Colon (tissue), 2 donors: ENCODE data around the gene ERBB4.
"Not testable (repeated sequence)": the region's sequence is repeated elsewhere in the genome, so short reads cannot be mapped to it uniquely, and the experiment has no call there.

Source experiments
- FAIRE-seq: peaks from 2 replicates; lab custom pipeline; 2012; peaks lifted over from hg19 to GRCh38; lab: Jason Lieb, UNC
- donor health status: control.
- donor health status: control.

Gene ERBB4

GRCh38 chr2:212223696-212224095 is 314.9 kb downstream of the ERBB4 start:
- FAIRE-seq: no peak

GRCh38 chr2:212213191-212213590 is 325.4 kb downstream of the ERBB4 start:
- FAIRE-seq: no peak

- FAIRE-seq: no peak
Observed at GRCh38 chr2:212208467-212208866, 330.1 kb downstream of the ERBB4 start.

- FAIRE-seq: no peak
Observed at GRCh38 chr2:212197776-212198175, 340.8 kb downstream of the ERBB4 start.

GRCh38 chr2:212195626-212196025 is 343.0 kb downstream of the ERBB4 start:
- no peak for FAIRE-seq

- FAIRE-seq: no peak
Observed at GRCh38 chr2:212194396-212194795, 344.2 kb downstream of the ERBB4 start.

GRCh38 chr2:212193803-212194202 is 344.8 kb downstream of the ERBB4 start:
- no peak for FAIRE-seq

GRCh38 chr2:212193056-212193455 is 345.5 kb downstream of the ERBB4 start:
- no peak for FAIRE-seq

GRCh38 chr2:212191438-212191837 is 347.2 kb downstream of the ERBB4 start:
- FAIRE-seq: not testable (repeated sequence)

GRCh38 chr2:212186166-212186565 is 352.4 kb downstream of the ERBB4 start:
- no peak for FAIRE-seq

GRCh38 chr2:212181646-212182045 is 357.0 kb downstream of the ERBB4 start:
- no peak for FAIRE-seq

GRCh38 chr2:212180408-212181083 is 358.1 kb downstream of the ERBB4 start:
- no peak for FAIRE-seq

GRCh38 chr2:212177724-212178123 is 360.9 kb downstream of the ERBB4 start:
- no peak for FAIRE-seq

- no peak for FAIRE-seq
Observed at GRCh38 chr2:212176151-212176550, 362.5 kb downstream of the ERBB4 start.

- no peak for FAIRE-seq
Observed at GRCh38 chr2:212173756-212174510, 364.7 kb downstream of the ERBB4 start.

- FAIRE-seq: no peak
Observed at GRCh38 chr2:212173331-212173730, 365.3 kb downstream of the ERBB4 start.

- FAIRE-seq: no peak
Observed at GRCh38 chr2:212170382-212170781, 368.2 kb downstream of the ERBB4 start.

- FAIRE-seq: no peak
Observed at GRCh38 chr2:212158081-212158480, 380.5 kb downstream of the ERBB4 start.

- no peak for FAIRE-seq
Observed at GRCh38 chr2:212157012-212157411, 381.6 kb downstream of the ERBB4 start.

- FAIRE-seq: no peak
Observed at GRCh38 chr2:212156088-212156487, 382.5 kb downstream of the ERBB4 start.

GRCh38 chr2:212154477-212154878 is 384.1 kb downstream of the ERBB4 start:
- no peak for FAIRE-seq

GRCh38 chr2:212153923-212154322 is 384.7 kb downstream of the ERBB4 start:
- no peak for FAIRE-seq

- FAIRE-seq: no peak
Observed at GRCh38 chr2:212147921-212148513, 390.6 kb downstream of the ERBB4 start.
